Umbilical cord (tissue), 2 donors: Measurements from ENCODE around the gene ZNF345. TPM values are rescaled to one million over a fixed set of nuclear protein-coding genes. Genes with fewer than 3 reads are reported as not detected.
A peak's percentile ranks its signal among the peaks of the same experiment; 100 is the strongest.

Source experiments
- DNase-seq: peaks from one replicate; pipeline ENCODE4 v3.0.0-alpha.2; 2015; ENCODE audit warnings: low spot score
- total RNA-seq: library from RNA; depleted of rRNA; stranded (reverse); fragments of >200 nt; gene quantifications from one replicate; pipeline ENCODE4 v1.2.3, GENCODE V29; 2014; ENCODE audit warnings: low replicate concordance; ENCODE audit not compliant: insufficient read depth

ZNF345 gene
- total RNA-seq, 1 donor from 2014 or later: 37.1 TPM

DNA sequence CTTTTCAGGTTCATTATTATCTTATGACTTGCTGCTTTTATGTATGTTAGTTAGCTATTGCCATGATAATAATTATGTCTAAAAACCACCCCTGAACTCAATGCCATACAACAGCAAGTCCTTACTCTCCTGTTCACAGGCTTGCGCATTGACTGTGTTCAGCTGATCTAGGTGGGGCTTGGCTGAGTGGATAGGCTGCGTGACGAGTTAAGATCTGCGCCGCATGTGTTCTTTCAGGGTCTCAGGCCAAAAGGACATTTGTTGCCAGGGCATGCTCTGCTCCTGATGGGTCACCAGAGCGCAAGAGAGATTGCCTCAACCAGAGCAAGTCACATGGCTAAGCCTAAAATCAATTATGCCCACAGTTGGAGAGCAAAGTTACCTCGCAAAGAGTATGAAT, 66.3 kb downstream of the ZNF345 start:
- DNase-seq: peak; percentile 1

- no peak for DNase-seq
These were observed 67.4 kb downstream of the ZNF345 start for GRCh38 chr19:36918090-36918489.

Other genes with a start within 250 kb of the ZNF345 start
- 16.1 TPM for gene ZNF382, start 245.6 kb upstream of the ZNF345 start, total RNA-seq
- 14.2 TPM for gene ZNF461, start 184.0 kb upstream of the ZNF345 start, total RNA-seq
- gene ZNF567, start 163.3 kb upstream of the ZNF345 start, total RNA-seq: 7.7 TPM
- 15.9 TPM for gene ZNF850, start 78.1 kb upstream of the ZNF345 start, total RNA-seq
- 21.4 TPM for gene ZNF790, start 12.5 kb upstream of the ZNF345 start, total RNA-seq
- gene ZNF829, start 65.4 kb downstream of the ZNF345 start, total RNA-seq: 8.7 TPM
- gene ZNF568, start 65.5 kb downstream of the ZNF345 start, total RNA-seq: 39.0 TPM
- gene ZNF420, start 227.6 kb downstream of the ZNF345 start, total RNA-seq: 15.2 TPM